Kidney (tissue), 14 donors: ENCODE results near the gene TSPYL1. TPM values are rescaled to one million over a fixed set of nuclear protein-coding genes. Genes with fewer than 3 reads are reported as not detected.

Experiments used
- DNase-seq, 5 donors: peaks; one replicate each; pipeline ENCODE4 v3.0.0-alpha.2; 2013 to 2020
- FAIRE-seq: peaks from 2 replicates; lab custom pipeline; 2012; peaks lifted over from hg19 to GRCh38; lab: Jason Lieb, UNC
- H3K27ac ChIP-seq, 2 donors: one replicate each; pipeline ENCODE4 v1.7.0; 2013; ENCODE audit warnings: low read depth in 2 of 2, low read length in 2 of 2, inconsistent platforms in 1 of 2
- H3K27me3 ChIP-seq: one replicate; pipeline ENCODE4 v1.7.1; 2013; ENCODE audit warnings: low read length, inconsistent platforms; ENCODE audit not compliant: control insufficient read depth, insufficient read depth
- H3K36me3 ChIP-seq, 3 donors: one replicate each; pipeline versions ENCODE4 v1.7.0 to v1.7.1; 2013; ENCODE audit warnings: low read length in 3 of 3, control low read depth in 1 of 3, inconsistent platforms in 1 of 3; ENCODE audit not compliant: insufficient read depth in 3 of 3, control insufficient read depth in 2 of 3
- H3K4me1 ChIP-seq, 3 donors: one replicate each; pipeline versions ENCODE4 v1.7.0 to v1.7.1; 2013; ENCODE audit warnings: low read length in 3 of 3, inconsistent platforms in 1 of 3, low read depth in 1 of 3; ENCODE audit not compliant: control insufficient read depth in 2 of 3, insufficient read depth in 2 of 3
- H3K4me3 ChIP-seq, 3 donors: one replicate each; pipeline versions ENCODE4 v1.7.0 to v1.8.1; 2013; ENCODE audit warnings: low read length in 3 of 3, control low read depth in 1 of 3, inconsistent platforms in 1 of 3
- H3K9ac ChIP-seq, 3 donors: one replicate each; pipeline versions ENCODE4 v1.7.0 to v1.7.1; 2013; ENCODE audit warnings: low read length in 3 of 3, control low read depth in 1 of 3, inconsistent platforms in 1 of 3
- H3K9me3 ChIP-seq, 3 donors: one replicate each; pipeline versions ENCODE4 v1.7.0 to v1.7.1; 2013; ENCODE audit warnings: low read length in 3 of 3, control low read depth in 1 of 3, inconsistent platforms in 1 of 3; ENCODE audit not compliant: control insufficient read depth in 2 of 3, insufficient read depth in 1 of 3
- CTCF ChIP-seq: IDR thresholded peaks from 3 replicates; pipeline ENCODE4 v1.5.1; 2012; ENCODE audit warnings: mild to moderate bottlenecking, moderate library complexity, borderline replicate concordance; ENCODE audit not compliant: insufficient read depth; ENCODE audit errors: extremely low read depth
- intact Hi-C: fragments of 100-400 bp; cut with DNase I; formaldehyde crosslinking; loops from one replicate; pipeline ENCODE4 v1.11.1; 2022
- polyA plus RNA-seq: library from polyadenylated mRNA; stranded (reverse); fragments of 350-450 nt; fragmentation: Illumina TruSeq; extraction: RNeasy Lipid Tissue Mini Kit (QIAGEN cat#74804); gene quantifications from one replicate; pipeline ENCODE4 v1.2.3, GENCODE V29; 2014; ENCODE audit warnings: low read depth, low replicate concordance; ENCODE audit not compliant: insufficient read depth
- total RNA-seq: library from RNA; stranded (reverse); fragmentation: NEBNext Ultra II Directional; extraction: Animal tissue kit (Norgen Biotek cat#: 25700); gene quantifications from one replicate; pipeline ENCODE4 v1.2.1, GENCODE V29; 2021
- donor health status: control.
- donor health status: control.
- donor health status: control.
- donor health status: control.
- donor health status: control.
- donor health status: DM: yes; HTN: yes; CAD: no.
- donor health status: Normal renal cell carcinoma (clear cell type).

Gene TSPYL1
- total and polyA plus RNA-seq, 2 donors from 2014 or later, result 68.7 to 112 TPM

DNA sequence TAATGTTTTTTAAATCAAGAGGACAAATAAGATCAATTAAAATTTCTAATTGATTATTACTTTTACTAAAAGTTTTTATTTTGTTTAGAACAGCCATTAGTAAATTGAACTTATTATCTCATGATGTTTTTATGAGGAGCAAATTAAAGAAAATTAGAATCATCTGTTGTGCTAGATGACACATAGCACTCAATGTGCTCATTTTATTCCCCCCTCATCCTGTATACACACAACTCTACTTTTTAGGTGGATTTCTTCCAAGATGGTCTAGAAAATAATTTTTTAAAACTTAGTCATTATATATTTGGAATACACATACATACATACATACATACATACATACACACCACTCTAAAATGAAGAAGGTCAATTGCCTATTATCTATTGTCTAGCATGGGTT is 29.3 kb upstream of the TSPYL1 start:
- Histone ChIP-seq H3K9ac (no peak overlapping the region), H3K9me3 (no peaks in the 10 kb centered on the region), H3K36me3 (no peaks in the 10 kb centered on the region), H3K27ac (no peak overlapping the region), H3K4me1 (no peaks in the 10 kb centered on the region), H3K27me3 (no peaks in the 10 kb centered on the region), H3K4me3 (no peak overlapping the region)
- FAIRE-seq (peak; percentile 23), DNase-seq (no peak)
- TF ChIP-seq CTCF, result no peak
- intact Hi-C loops, result no loop called here

DNA sequence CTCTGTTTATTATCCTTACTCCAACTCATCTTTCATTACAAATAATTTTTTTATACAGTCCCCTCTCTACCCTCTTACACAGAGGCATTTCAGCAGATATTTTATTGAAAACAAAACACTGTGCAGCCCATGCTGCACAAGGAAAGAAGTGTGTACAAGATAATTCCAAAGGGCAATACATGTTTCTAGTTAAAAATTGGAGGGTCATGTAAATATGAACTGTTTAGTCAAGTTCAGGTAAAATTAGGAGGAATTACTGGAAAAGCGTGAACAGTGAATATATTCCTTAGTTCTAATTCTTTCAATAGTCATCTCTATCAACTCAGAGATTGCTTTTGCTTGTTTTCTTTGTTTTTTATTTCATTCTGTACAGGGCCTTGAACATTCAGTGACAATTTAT is 27.9 kb upstream of the TSPYL1 start:
- no peak for FAIRE-seq
- no peaks in the 10 kb centered on the region for H3K27me3 ChIP-seq
- DNase-seq, result no peak
- H3K4me3 ChIP-seq, result no peak overlapping the region
- no peaks in the 10 kb centered on the region for H3K4me1 ChIP-seq
- H3K9ac ChIP-seq, result no peak overlapping the region
- intact Hi-C loops, result no loop called here
- H3K36me3 ChIP-seq, result no peaks in the 10 kb centered on the region
- no peak overlapping the region for H3K27ac ChIP-seq
- no peaks in the 10 kb centered on the region for H3K9me3 ChIP-seq
- no peak for TF ChIP-seq CTCF

- Histone ChIP-seq H3K9me3 (no peaks in the 10 kb centered on the region), H3K27ac (no peak overlapping the region), H3K4me1 (no peaks in the 10 kb centered on the region), H3K27me3 (no peaks in the 10 kb centered on the region), H3K9ac (no peak overlapping the region), H3K4me3 (no peak overlapping the region), H3K36me3 (no peaks in the 10 kb centered on the region)
- intact Hi-C loops, result no loop called here
- no peak for TF ChIP-seq CTCF
- no peak for FAIRE-seq
- no peak for DNase-seq
Measured at GRCh38 chr6:116307001-116307400, 27.3 kb upstream of the TSPYL1 start.

GRCh38 chr6:116304538-116305097 is 24.9 kb upstream of the TSPYL1 start:
- no peak for TF ChIP-seq CTCF
- no peaks in the 10 kb centered on the region for H3K9me3 ChIP-seq
- no peak for FAIRE-seq

More at GRCh38 chr6:116304538-116305097, 24.9 kb upstream of the TSPYL1 start:
- no peak for DNase-seq
- H3K4me1 ChIP-seq, result no peaks in the 10 kb centered on the region
- H3K27ac ChIP-seq, result no peak overlapping the region
- intact Hi-C loops, result no loop called here
- no peak overlapping the region for H3K4me3 ChIP-seq
- no peak overlapping the region for H3K9ac ChIP-seq
- H3K27me3 ChIP-seq, result no peaks in the 10 kb centered on the region
- no peaks in the 10 kb centered on the region for H3K36me3 ChIP-seq
